ENCODE measurements around the gene NLRP1.

The NLRP1 gene

DNA sequence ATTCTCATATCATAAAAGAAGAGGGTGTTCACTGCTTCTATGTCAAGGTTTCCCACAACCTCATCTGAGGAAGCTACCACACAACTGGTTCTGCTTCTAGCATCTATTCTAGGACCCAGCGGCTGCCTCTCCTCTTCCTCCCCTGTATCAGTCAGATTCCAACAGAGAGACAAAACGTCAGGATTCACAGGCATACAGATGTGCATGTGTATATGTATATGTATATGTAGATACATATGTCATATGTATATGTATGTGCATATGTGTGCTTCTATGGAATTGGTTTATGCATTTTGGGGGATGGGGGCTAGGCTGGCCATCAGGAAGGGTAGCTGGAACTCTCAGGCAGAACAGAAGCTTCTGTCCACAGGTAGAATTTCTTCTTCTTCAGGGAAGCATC is 37.4 kb upstream of the NLRP1 start:
- TF ChIP-seq CTCF (IDR thresholded peaks at IDR 0.05; ENCODE audit: low read length, missing control alignments), result no peak
- no peak for DNase-seq (ENCODE audit: low read depth)
- no peak overlapping the region for H3K4me3 ChIP-seq (replicated peaks; ENCODE audit: low read depth, low read length)

DNA sequence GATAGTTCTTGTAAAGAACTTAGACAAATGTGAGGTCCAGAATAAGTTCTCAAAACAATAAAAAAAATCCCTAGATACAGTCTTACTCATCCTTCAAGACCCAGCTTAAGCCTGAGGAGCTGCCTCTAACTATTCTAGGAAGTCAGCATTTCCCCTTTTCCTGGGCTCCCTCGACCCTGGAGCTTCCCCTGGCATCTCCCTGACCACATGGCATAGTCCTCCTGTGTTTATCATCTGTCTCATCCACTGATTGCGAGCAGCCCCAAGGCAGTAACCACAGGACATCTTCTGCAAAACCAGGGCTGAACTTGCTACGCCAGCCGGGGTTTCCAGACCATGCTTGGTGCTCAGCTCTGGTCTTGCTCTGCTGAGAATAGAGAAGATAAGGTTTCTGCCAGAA is 36.7 kb upstream of the NLRP1 start:
- DNase-seq (ENCODE audit: low read depth), result no peak
- no peak for TF ChIP-seq CTCF (IDR thresholded peaks at IDR 0.05; ENCODE audit: low read length, missing control alignments)
- no peak overlapping the region for H3K4me3 ChIP-seq (replicated peaks; ENCODE audit: low read depth, low read length)

GRCh38 chr17:5619088-5619740 is 34.9 kb upstream of the NLRP1 start:
- no peak for DNase-seq (ENCODE audit: low read depth)

DNA sequence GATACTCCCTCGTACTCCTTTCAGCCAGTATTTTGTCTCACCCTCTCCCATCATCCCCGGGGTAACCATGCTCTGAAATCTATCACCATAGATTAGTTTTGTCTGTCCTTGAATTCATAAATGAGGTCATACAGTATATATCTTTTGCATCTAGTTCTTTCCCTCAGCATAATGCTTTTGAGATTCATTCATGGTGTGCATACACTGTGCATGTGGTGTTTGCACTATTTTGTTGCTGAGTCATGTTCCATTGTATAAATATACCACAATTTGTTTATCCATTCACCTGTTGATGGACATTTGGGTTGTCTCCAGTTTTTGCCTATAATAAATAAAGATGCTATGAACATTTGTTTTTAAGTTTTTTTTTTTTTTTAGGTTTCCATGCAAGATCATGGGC is 34.2 kb upstream of the NLRP1 start:
- no peak overlapping the region for H3K4me3 ChIP-seq (replicated peaks; ENCODE audit: low read depth, low read length)
- TF ChIP-seq CTCF (IDR thresholded peaks at IDR 0.05; ENCODE audit: low read length, missing control alignments), result no peak
- DNase-seq (ENCODE audit: low read depth), result no peak

More at GRCh38 chr17:5619088-5619740, 34.9 kb upstream of the NLRP1 start:
- TF ChIP-seq CTCF (IDR thresholded peaks at IDR 0.05; ENCODE audit: low read length, missing control alignments), result no peak
- H3K4me3 ChIP-seq (replicated peaks; ENCODE audit: low read depth, low read length), result no peak overlapping the region

- TF ChIP-seq CTCF (IDR thresholded peaks at IDR 0.05; ENCODE audit: low read length, missing control alignments), result no peak
- H3K4me3 ChIP-seq (replicated peaks; ENCODE audit: low read depth, low read length), result no peak overlapping the region
- DNase-seq (ENCODE audit: low read depth), result no peak
Observed at GRCh38 chr17:5615476-5615875, 31.2 kb upstream of the NLRP1 start.

DNA sequence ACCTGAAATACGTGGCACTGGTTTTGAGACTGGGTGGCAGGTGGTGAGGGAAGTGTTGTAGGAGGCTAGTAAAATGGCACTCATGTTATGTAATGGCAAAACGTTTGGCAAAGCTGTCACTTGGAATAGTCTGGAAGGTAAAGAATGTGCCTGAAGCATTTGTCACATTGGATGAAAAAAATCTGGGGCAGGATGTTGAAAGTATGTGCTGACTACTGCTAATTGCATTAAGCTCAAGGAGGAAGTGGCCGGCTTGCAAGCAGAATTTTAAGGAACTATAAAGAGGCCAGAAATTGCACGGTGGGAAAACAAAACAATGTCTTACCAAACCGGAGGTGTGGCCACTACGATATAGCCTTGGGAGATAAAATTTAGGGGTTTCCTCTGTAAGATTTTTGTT is 26.6 kb upstream of the NLRP1 start:
- no peak overlapping the region for H3K4me3 ChIP-seq (replicated peaks; ENCODE audit: low read depth, low read length)
- no peak for DNase-seq (ENCODE audit: low read depth)
- TF ChIP-seq CTCF (IDR thresholded peaks at IDR 0.05; ENCODE audit: low read length, missing control alignments), result no peak

- TF ChIP-seq CTCF (IDR thresholded peaks at IDR 0.05; ENCODE audit: low read length, missing control alignments), result no peak
- DNase-seq (ENCODE audit: low read depth), result no peak
- no peak overlapping the region for H3K4me3 ChIP-seq (replicated peaks; ENCODE audit: low read depth, low read length)
Observed at GRCh38 chr17:5608399-5609112, 24.2 kb upstream of the NLRP1 start.
